Prostate gland (tissue), 2 donors: Measurements from ENCODE around the gene NR2C2.

Experiments
- CTCF ChIP-seq, 4 experiments: fragments of 200-600 bp in 2 of 4; fragments of 450-650 bp in 2 of 4; sonication (generic) in 2 of 4; IDR thresholded peaks; 1 replicate in 3 of 4; 2 replicates in 1 of 4; pipeline ENCODE4 v1.5.1; 2016 to 2019; ENCODE audit warnings: antibody characterized with exemption in 4 of 4, mild to moderate bottlenecking in 2 of 4, moderate library complexity in 2 of 4
- POLR2A ChIP-seq: fragments of 450-650 bp; IDR thresholded peaks from one replicate; pipeline ENCODE4 v1.6.1; 2016; ENCODE audit warnings: antibody characterized with exemption, mild to moderate bottlenecking
- POLR2AphosphoS5 ChIP-seq: sonication (generic); formaldehyde crosslinking; IDR thresholded peaks from one replicate; pipeline ENCODE4 v1.6.1; 2017; ENCODE audit warnings: antibody characterized with exemption

- TF ChIP-seq CTCF (IDR thresholded peaks at IDR 0.05): no peak
- no peak for TF ChIP-seq POLR2AphosphoS5
- TF ChIP-seq POLR2A: no peak
Observed at GRCh38 chr3:15043408-15044171, 96.2 kb downstream of the NR2C2 start.
